SK-N-SH (cell line): ENCODE data around the gene XPR1. TPM values are rescaled to one million over a fixed set of nuclear protein-coding genes. Genes with fewer than 3 reads are reported as not detected.

Source experiments
- CTCF ChIA-PET: fragments of 300-600, 350-600 bp; formaldehyde crosslinking; extraction: SDS; loops from one replicate; lab custom pipeline; 2021; lab: Yijun Ruan, JAX
- POLR2A ChIA-PET: fragments of 350-600 bp; sonication (Branson Sonifier 250); formaldehyde crosslinking; extraction: SDS; loops from one replicate; lab custom pipeline; 2020; ENCODE audit warnings: antibody characterized with exemption, inconsistent platforms; lab: Yijun Ruan, JAX
- DNase-seq: peaks from one replicate; pipeline ENCODE4 v3.0.0; 2012
- H2AFZ ChIP-seq: fragments of 200-600 bp; sonication (generic); 2 replicates; pipeline ENCODE4 v1.8.1; 2016; ENCODE audit warnings: antibody characterized with exemption, mild to moderate bottlenecking, low read depth
- H3F3A ChIP-seq: fragments of 200-600 bp; sonication (generic); replicated peaks from 2 replicates; pipeline ENCODE3; 2016; ENCODE audit warnings: antibody characterized with exemption, mild to moderate bottlenecking; ENCODE audit not compliant: insufficient read depth
- H3K27ac ChIP-seq, 2 experiments: fragments of 200-500 bp in 1 of 2; fragments of 200-600 bp in 1 of 2; sonication (Bioruptor generic) in 1 of 2; sonication (generic), shearing (Covaris generic) in 1 of 2; 2 replicates each; pipeline versions ENCODE4 v1.5.1 to v1.6.1; 2014 to 2016; ENCODE audit warnings: low read depth in 2 of 2, inconsistent platforms in 1 of 2, low read length in 1 of 2, mild to moderate bottlenecking in 1 of 2, mixed read lengths in 1 of 2
- H3K27me3 ChIP-seq: fragments of 200-600 bp; sonication (generic), shearing (Covaris generic); 2 replicates; pipeline ENCODE4 v1.6.1; 2016; ENCODE audit warnings: mixed run types; ENCODE audit not compliant: insufficient read depth
- H3K36me3 ChIP-seq, 2 experiments: fragments of 200-500 bp in 1 of 2; fragments of 200-600 bp in 1 of 2; sonication (Bioruptor generic) in 1 of 2; sonication (generic) in 1 of 2; replicated peaks in 1 of 2; 2 replicates each; pipeline versions ENCODE3 to v1.5.1; 2014 to 2016; ENCODE audit warnings: low read length in 1 of 2, mild to moderate bottlenecking in 1 of 2; ENCODE audit not compliant: insufficient read depth in 2 of 2, control insufficient read depth in 1 of 2
- H3K4me1 ChIP-seq, 2 experiments: fragments of 200-500 bp in 1 of 2; fragments of 200-600 bp in 1 of 2; sonication (Bioruptor generic) in 1 of 2; sonication (generic), shearing (Covaris generic) in 1 of 2; 2 replicates each; pipeline versions ENCODE4 v1.5.1 to v1.6.1; 2014 to 2016; ENCODE audit warnings: low read depth in 1 of 2, low read length in 1 of 2, mixed run types in 1 of 2; ENCODE audit not compliant: insufficient read depth in 2 of 2, control insufficient read depth in 1 of 2
- H3K4me2 ChIP-seq: fragments of 200-600 bp; sonication (generic), shearing (Covaris generic); 2 replicates; pipeline ENCODE4 v1.6.1; 2017; ENCODE audit warnings: mixed run types
- H3K4me3 ChIP-seq, 2 experiments: fragments of 200-500 bp in 1 of 2; fragments of 200-600 bp in 1 of 2; sonication (Bioruptor generic) in 1 of 2; sonication (generic), shearing (Covaris generic) in 1 of 2; 2 replicates each; pipeline versions ENCODE4 v1.5.1 to v1.8.1; 2014 to 2016; ENCODE audit warnings: low read depth in 2 of 2, inconsistent platforms in 1 of 2, low read length in 1 of 2, mild to moderate bottlenecking in 1 of 2, mixed read lengths in 1 of 2, moderate library complexity in 1 of 2
- H3K79me2 ChIP-seq: fragments of 200-600 bp; sonication (generic); 2 replicates; pipeline ENCODE4 v1.8.1; 2017; ENCODE audit warnings: mild to moderate bottlenecking; ENCODE audit not compliant: insufficient read depth
- H3K9ac ChIP-seq: fragments of 200-600 bp; sonication (generic); 2 replicates; pipeline ENCODE4 v1.6.1; 2017; ENCODE audit warnings: mixed run types
- H3K9me2 ChIP-seq: fragments of 200-600 bp; sonication (generic); 2 replicates; pipeline ENCODE4 v1.6.1; 2017; ENCODE audit warnings: mixed run types
- H3K9me3 ChIP-seq: fragments of 200-600 bp; sonication (generic); 2 replicates; pipeline ENCODE4 v1.6.1; 2017; ENCODE audit warnings: mixed run types, mild to moderate bottlenecking, moderate library complexity
- H4K20me1 ChIP-seq: fragments of 200-600 bp; sonication (generic); 2 replicates; pipeline ENCODE4 v1.6.1; 2017; ENCODE audit warnings: mild to moderate bottlenecking, mixed run types; ENCODE audit not compliant: insufficient read depth
- EP300 ChIP-seq, 2 experiments: IDR thresholded peaks; 2 replicates each; pipeline versions ENCODE4 v1.4.0 to v1.6.1; 2012; ENCODE audit warnings: borderline replicate concordance in 1 of 2, low read depth in 1 of 2, low read length in 1 of 2
- POLR2AphosphoS5 ChIP-seq: IDR thresholded peaks from 2 replicates; pipeline ENCODE4 v1.6.1; 2012; ENCODE audit warnings: low read depth, low read length
- RAD21 ChIP-seq: IDR thresholded peaks from 2 replicates; pipeline ENCODE4 v1.6.1; 2012; ENCODE audit warnings: mild to moderate bottlenecking, low read length
- RCOR1 ChIP-seq: fragments of 150-350 bp; IDR thresholded peaks from 2 replicates; pipeline ENCODE4 v1.6.1; 2017; ENCODE audit warnings: antibody characterized with exemption, low read length
- REST ChIP-seq: IDR thresholded peaks from 2 replicates; pipeline ENCODE4 v1.6.1; 2012; ENCODE audit warnings: mild to moderate bottlenecking, low read depth, low read length, moderate library complexity
- TEAD4 ChIP-seq: IDR thresholded peaks from 2 replicates; pipeline ENCODE4 v1.4.0; 2012; ENCODE audit warnings: mild to moderate bottlenecking, borderline replicate concordance; ENCODE audit not compliant: insufficient read depth
- WGBS: methylation state at CpG from one replicate; pipeline ENCODE4 v1.1.6; 2017; ENCODE audit warnings: low lambda C conversion rate; 5-methylcytosine and 5-hydroxymethylcytosine counted together
- polyA plus RNA-seq, 3 experiments: library from polyadenylated mRNA; depleted of rRNA; stranded (reverse); fragments of >200 nt; gene quantifications; 2 replicates each; pipeline ENCODE4 v1.2.3, GENCODE V29; 2012
- TF ChIP-seq, protein P1 (sequence below): IDR thresholded peaks from 2 replicates; pipeline ENCODE4 v1.4.0; 2012; ENCODE audit warnings: low read depth
- TF ChIP-seq, protein P2 (sequence below): IDR thresholded peaks from 2 replicates; pipeline ENCODE4; 2012

Gene XPR1
- polyA plus RNA-seq, 1 of the 3 experiments (the other 2 are of a cell fraction): 7.9 TPM

DNA sequence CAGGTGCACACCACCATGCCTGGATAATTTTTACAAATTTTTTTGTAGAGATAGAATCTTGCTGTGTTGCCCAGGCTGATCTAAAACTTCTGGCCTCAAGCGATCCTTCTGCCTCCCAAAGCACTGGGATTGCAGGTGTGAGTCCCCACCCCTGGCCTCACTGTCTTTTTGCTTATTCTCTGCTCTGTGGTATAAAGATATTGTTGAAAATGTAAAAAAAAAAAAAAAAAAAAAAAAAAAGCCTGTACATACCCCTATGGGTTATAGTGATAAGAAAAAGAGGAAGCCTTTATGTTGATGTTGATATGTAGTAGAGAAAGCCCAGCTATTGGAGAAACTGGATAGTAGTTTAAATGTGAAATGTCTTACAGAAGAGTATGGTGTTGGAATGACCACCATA is 125.8 kb downstream of the XPR1 start (continued):
- no peak for TF ChIP-seq EP300 (IDR thresholded peaks at IDR 0.05; ENCODE audit: borderline replicate concordance in 1 of 2, low read depth in 1 of 2, low read length in 1 of 2)
- no peak for TF ChIP-seq RCOR1

DNA sequence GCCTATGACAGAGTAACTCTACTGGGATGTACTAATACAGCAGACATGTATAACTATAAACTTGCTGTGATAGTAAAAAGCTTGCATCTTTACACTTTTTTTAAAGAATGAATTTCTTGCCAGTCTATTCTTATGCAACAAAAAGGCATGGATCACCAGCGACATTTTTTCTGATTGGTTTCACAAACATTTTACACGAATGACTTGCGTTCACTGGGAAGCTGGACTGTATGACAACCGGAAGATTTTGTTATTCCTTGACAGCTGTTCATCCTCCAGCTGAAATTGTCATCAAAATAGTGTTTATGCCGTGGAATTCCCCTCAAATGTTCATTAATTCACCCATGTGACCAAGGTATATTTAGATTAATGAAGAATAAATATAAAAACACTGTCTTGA is 131.0 kb downstream of the XPR1 start:
- DNase-seq: no peak
- Histone ChIP-seq H3K4me2 (no peak overlapping the region), H3K79me2 (no peaks in the 10 kb centered on the region), H2AFZ (no peak overlapping the region), H4K20me1 (no peaks in the 10 kb centered on the region), H3K9me2 (no peaks in the 10 kb centered on the region), H3F3A (no peaks in the 10 kb centered on the region), H3K4me1 (no peaks in the 10 kb centered on the region), H3K27me3 (no peaks in the 10 kb centered on the region), H3K4me3 (no peak overlapping the region), H3K27ac (no peak overlapping the region), H3K9ac (no peak overlapping the region), H3K36me3 (no peaks in the 10 kb centered on the region), H3K9me3 (no peaks in the 10 kb centered on the region)
- ChIA-PET POLR2A (no interaction called here), CTCF (interaction anchor here (0.7 kb wide), 1 partner anchor 15 kb away, joined by 3 read pairs; no protein-coding TSS in a partner anchor)
- 94% methylated on average over 5 of the region's 5 CpGs for WGBS
- no peak for TF ChIP-seq POLR2AphosphoS5
- TF ChIP-seq RAD21: no peak
- TF ChIP-seq, protein P1, sequence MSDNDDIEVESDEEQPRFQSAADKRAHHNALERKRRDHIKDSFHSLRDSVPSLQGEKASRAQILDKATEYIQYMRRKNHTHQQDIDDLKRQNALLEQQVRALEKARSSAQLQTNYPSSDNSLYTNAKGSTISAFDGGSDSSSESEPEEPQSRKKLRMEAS: no peak
- TF ChIP-seq RCOR1: no peak
- TF ChIP-seq, protein P2, sequence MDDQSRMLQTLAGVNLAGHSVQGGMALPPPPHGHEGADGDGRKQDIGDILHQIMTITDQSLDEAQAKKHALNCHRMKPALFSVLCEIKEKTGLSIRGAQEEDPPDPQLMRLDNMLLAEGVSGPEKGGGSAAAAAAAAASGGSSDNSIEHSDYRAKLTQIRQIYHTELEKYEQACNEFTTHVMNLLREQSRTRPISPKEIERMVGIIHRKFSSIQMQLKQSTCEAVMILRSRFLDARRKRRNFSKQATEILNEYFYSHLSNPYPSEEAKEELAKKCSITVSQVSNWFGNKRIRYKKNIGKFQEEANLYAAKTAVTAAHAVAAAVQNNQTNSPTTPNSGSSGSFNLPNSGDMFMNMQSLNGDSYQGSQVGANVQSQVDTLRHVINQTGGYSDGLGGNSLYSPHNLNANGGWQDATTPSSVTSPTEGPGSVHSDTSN: no peak

- no peaks in the 10 kb centered on the region for H3K27me3 ChIP-seq
- CTCF ChIA-PET: no interaction called here
- TF ChIP-seq, protein P2: no peak
- TF ChIP-seq REST (no peak), TEAD4 (no peak)
- no peak for DNase-seq
- POLR2A ChIA-PET: interaction anchor here (0.7 kb wide), 1 partner anchor 133 kb away, joined by 3 read pairs; the partner anchor contains the start of gene XPR1
- H3F3A ChIP-seq: no peaks in the 10 kb centered on the region
- H3K9me2 ChIP-seq: no peaks in the 10 kb centered on the region
- H3K4me3 ChIP-seq: no peak overlapping the region
- H3K27ac ChIP-seq: no peak overlapping the region
- H3K4me1 ChIP-seq: no peaks in the 10 kb centered on the region
- no peaks in the 10 kb centered on the region for H3K36me3 ChIP-seq
- H3K4me2 ChIP-seq: no peak overlapping the region
- no peak overlapping the region for H2AFZ ChIP-seq
- no peaks in the 10 kb centered on the region for H3K79me2 ChIP-seq
- no peak overlapping the region for H3K9ac ChIP-seq
- 81% methylated on average over 2 of the region's 2 CpGs for WGBS
- no peaks in the 10 kb centered on the region for H3K9me3 ChIP-seq
- H4K20me1 ChIP-seq: no peaks in the 10 kb centered on the region
Measured at GRCh38 chr1:180765151-180765550, 133.3 kb downstream of the XPR1 start.
